Measurements from ENCODE around the gene MGRN1. TPM values are rescaled to one million over a fixed set of nuclear protein-coding genes. Genes with fewer than 3 reads are reported as not detected.
A peak's percentile ranks its signal among the peaks of the same experiment; 100 is the strongest.

The MGRN1 gene
- 100 to 1,000 TPM in 2 of 5 donors, 10 to 100 TPM in 3; 34.7 to 469 (median 91.4) TPM for total RNA-seq
- 10 to 100 TPM; 13.2 to 21.5 (median 17.9) TPM for polyA plus RNA-seq
- long read RNA-seq, donor 1, partial matches to known transcripts, result 0 of 2 reads
- long read RNA-seq, donor 1, other reads (novel, unspliced or antisense), result 0 of 2 reads
- long read RNA-seq, donor 2, partial matches to known transcripts, result 0 of 3 reads
- long read RNA-seq, donor 2, other reads (novel, unspliced or antisense), result 0 of 3 reads
- long read RNA-seq, donor 3, full-length matches to known transcripts, result 3 of 3 reads
- long read RNA-seq, donor 3, partial matches to known transcripts, result 0 of 3 reads
- long read RNA-seq, donor 3, other reads (novel, unspliced or antisense), result 0 of 3 reads
- long read RNA-seq, donor 4, result 0 reads
- long read RNA-seq, donor 5, full-length matches to known transcripts, result 7 of 7 reads
- long read RNA-seq, donor 5, partial matches to known transcripts, result 0 of 7 reads
- long read RNA-seq, donor 5, other reads (novel, unspliced or antisense), result 0 of 7 reads
- long read RNA-seq, donor 6, full-length matches to known transcripts, result 13 of 13 reads
- long read RNA-seq, donor 6, partial matches to known transcripts, result 0 of 13 reads
- long read RNA-seq, donor 6, other reads (novel, unspliced or antisense), result 0 of 13 reads
- long read RNA-seq, donor 7, transcript MGRN1-201 (17 exons, 3,968 nt), result major isoform, 5 of 5 reads
- long read RNA-seq, donor 7, partial matches to known transcripts, result 0 of 5 reads
- long read RNA-seq, donor 7, other reads (novel, unspliced or antisense), result 0 of 5 reads
- long read RNA-seq, donor 8, partial matches to known transcripts, result 0 of 3 reads
- long read RNA-seq, donor 8, other reads (novel, unspliced or antisense), result 0 of 3 reads
- long read RNA-seq, donor 9, full-length matches to known transcripts, result 2 of 2 reads
- long read RNA-seq, donor 9, partial matches to known transcripts, result 0 of 2 reads
- long read RNA-seq, donor 9, other reads (novel, unspliced or antisense), result 0 of 2 reads
- long read RNA-seq, donor 10, partial matches to known transcripts, result 0 of 2 reads
- long read RNA-seq, donor 10, other reads (novel, unspliced or antisense), result 0 of 2 reads

- DNase-seq, result peak; percentile 95 to 99
- H3K27ac ChIP-seq, result peak within 1 kb of the TSS; percentile 94 to 99 (median 97)
- no peaks in the 10 kb centered on the region for H3K27me3 ChIP-seq
- TF ChIP-seq EP300 (IDR thresholded peaks at IDR 0.05) (no peak), POLR2A (IDR thresholded peaks at IDR 0.05) (no peak), CTCF (IDR thresholded peaks at IDR 0.05) (peak in 5 of 7 experiments; percentile 80 to 96 (median 95)), POLR2AphosphoS5 (IDR thresholded peaks at IDR 0.05) (peak in 1 of 3 donors; percentile 66)
- peaks cover 22 to 44% (median 33%) of the 10 kb centered on the region in 4 donors for H3K4me1 ChIP-seq
- H3K36me3 ChIP-seq, result peaks cover 0 to 14% (median 1%) of the 10 kb centered on the region in 4 donors
- WGBS, 5 donors, result 7 to 12% (median 9%) methylated on average over 26 to 42 of the region's 42 CpGs
- peak within 1 kb of the TSS; percentile 65 to 100 (median 93) for H3K4me3 ChIP-seq
- intact Hi-C loops (cut with DNase I; ENCODE audit: low total_unique reads), result no loop called here
- H3K9me3 ChIP-seq, result no peaks in the 10 kb centered on the region
These were observed at the start of gene MGRN1 for GRCh38 chr16:4624015-4624826. Gene MGRN1, plus strand, starts transcription at chr16:4624826. Its CDS starts 135 bp downstream, at chr16:4624961.

GRCh38 chr16:4574919-4575705 lies 49.5 kb upstream of the MGRN1 start:
- H3K27me3 ChIP-seq, result no peaks in the 10 kb centered on the region
- intact Hi-C loops (cut with DNase I; ENCODE audit: low total_unique reads), result no loop called here
- DNase-seq, result peak in 1 of 2 donors; percentile 87
- no peaks in the 10 kb centered on the region for H3K9me3 ChIP-seq
- no peak overlapping the region for H3K27ac ChIP-seq
- TF ChIP-seq POLR2AphosphoS5 (IDR thresholded peaks at IDR 0.05) (no peak), CTCF (IDR thresholded peaks at IDR 0.05) (no peak), POLR2A (IDR thresholded peaks at IDR 0.05) (no peak), EP300 (IDR thresholded peaks at IDR 0.05) (no peak)
- no peaks in the 10 kb centered on the region for H3K36me3 ChIP-seq
- no peak overlapping the region for H3K4me3 ChIP-seq
- 54 to 68% (median 62%) methylated on average over 7 to 11 of the region's 11 CpGs for WGBS, 5 donors
- peaks cover 0 to 14% (median 3%) of the 10 kb centered on the region in 4 donors for H3K4me1 ChIP-seq

GRCh38 chr16:4576008-4576407 lies 48.6 kb upstream of the MGRN1 start:
- intact Hi-C loops (cut with DNase I; ENCODE audit: low total_unique reads), result no loop called here
- Histone ChIP-seq H3K4me1 (peaks cover 0 to 14% (median 3%) of the 10 kb centered on the region in 4 donors), H3K9me3 (no peaks in the 10 kb centered on the region), H3K27me3 (no peaks in the 10 kb centered on the region), H3K4me3 (no peak overlapping the region), H3K36me3 (no peaks in the 10 kb centered on the region), H3K27ac (no peak overlapping the region)
- no peak for DNase-seq
- 95 to 99% (median 98%) methylated on average over 15 of the region's 15 CpGs for WGBS, 5 donors
- TF ChIP-seq CTCF (IDR thresholded peaks at IDR 0.05) (no peak), POLR2AphosphoS5 (IDR thresholded peaks at IDR 0.05) (no peak)
